ENCODE measurements around the gene DGKZ. TPM values are rescaled to one million over a fixed set of nuclear protein-coding genes. Genes with fewer than 3 reads are reported as not detected.

The DGKZ gene
- total and polyA plus RNA-seq, 2 experiments from 2014 or later = 45.1 to 170 TPM

GRCh38 chr11:46386005-46386578, 38.8 kb downstream of the DGKZ start:
- Histone ChIP-seq H3K27me3 (ENCODE audit: insufficient read depth) (peaks cover 42% of the 10 kb centered on the region), H2AFZ (no peak overlapping the region), H3K27ac (ENCODE audit: low read depth) (no peak overlapping the region), H3K4me2 (no peak overlapping the region), H3F3A (replicated peaks; ENCODE audit: low read depth) (peaks cover 27% of the 10 kb centered on the region), H3K79me2 (replicated peaks; ENCODE audit: insufficient read depth) (no peaks in the 10 kb centered on the region), H4K20me1 (replicated peaks; ENCODE audit: insufficient read depth) (peaks cover 7% of the 10 kb centered on the region), H3K4me3 (no peak overlapping the region), H3K36me3 (ENCODE audit: insufficient read depth) (no peaks in the 10 kb centered on the region; the same call in 1 of the 2 replicates), H3K4me1 (ENCODE audit: insufficient read depth) (peaks cover 40% of the 10 kb centered on the region), H3K9me2 (ENCODE audit: insufficient read depth) (no peaks in the 10 kb centered on the region)
- ATAC-seq (no peak), DNase-seq (ENCODE audit: low spot score) (no peak)
- Mint-ChIP-seq H3K4me3 (no peak overlapping the region; the same call in 2 of the 3 replicates), H3K27me3 (ENCODE audit: insufficient read depth, low read depth, poor library complexity) (peaks cover 55% of the 10 kb centered on the region), H3K9me3 (no peaks in the 10 kb centered on the region; the same call in 1 of the 3 replicates), H3K36me3 (ENCODE audit: low read depth) (peaks cover 11% of the 10 kb centered on the region), H3K27ac (no peak overlapping the region), H3K4me1 (peaks cover 34% of the 10 kb centered on the region)
- TF ChIP-seq JUNB (IDR thresholded peaks at IDR 0.05; ENCODE audit: unreplicated experiment) (no peak), POLR2AphosphoS5 (IDR thresholded peaks at IDR 0.05; ENCODE audit: low read depth) (no peak), REST (IDR thresholded peaks at IDR 0.05; ENCODE audit: unreplicated experiment) (no peak), CTCF (conservative IDR thresholded peaks at IDR 0.05; ENCODE audit: low read depth in 2 of 2) (no peak), STAT1 (IDR thresholded peaks at IDR 0.05; ENCODE audit: unreplicated experiment) (no peak), CREB1 (CRISPR knock-in tag; IDR thresholded peaks at IDR 0.05; ENCODE audit: low read depth) (no peak), NANOG (IDR thresholded peaks at IDR 0.05; ENCODE audit: borderline replicate concordance) (no peak), ZNF114 (CRISPR knock-in tag; IDR thresholded peaks at IDR 0.05) (no peak), ZNF462 (CRISPR knock-in tag; IDR thresholded peaks at IDR 0.05) (no peak), EZH2phosphoT487 (IDR thresholded peaks at IDR 0.05; ENCODE audit: unreplicated experiment) (no peak), ZNF331 (CRISPR knock-in tag; IDR thresholded peaks at IDR 0.05; ENCODE audit: low read depth) (no peak), ETS1 (IDR thresholded peaks at IDR 0.05) (no peak), EZH2 (IDR thresholded peaks at IDR 0.05; ENCODE audit: low read depth, unreplicated experiment) (no peak)

Measured in GM23338 (cell line).